Brain microvascular endothelial cell (primary cell): Measurements from ENCODE around the gene MMD.

Experiments
- DNase-seq: peaks from one replicate; pipeline ENCODE4 v3.0.0-alpha.2; 2020
- H3K27ac ChIP-seq: fragments of 250-450 bp; sonication (Bioruptor Pico); 2 replicates; pipeline ENCODE4 v1.5.1; 2020; ENCODE audit warnings: mild to moderate bottlenecking, moderate library complexity
- H3K27me3 ChIP-seq: fragments of 250-450 bp; sonication (Bioruptor Pico); replicated peaks from 2 replicates; pipeline ENCODE4 v1.5.1; 2020; ENCODE audit warnings: mild to moderate bottlenecking
- H3K36me3 ChIP-seq: fragments of 250-450 bp; sonication (Bioruptor Pico); replicated peaks from 2 replicates; pipeline ENCODE4 v1.5.1; 2020; ENCODE audit warnings: mild to moderate bottlenecking
- H3K4me3 ChIP-seq: 2 replicates; pipeline ENCODE4 v1.5.1; 2011; ENCODE audit warnings: low read depth, mild to moderate bottlenecking, control low read depth, low read length, moderate library complexity
- in situ Hi-C: cut with HindIII; loops from 2 replicates; pipeline ENCODE4 v1.10.0; 2017; ENCODE audit warnings: low sequenced_read_pairs, low pct_ligation_motif_present
- TF ChIP-seq, protein P1 (sequence below): IDR thresholded peaks from 2 replicates; pipeline ENCODE4 v1.5.1; 2011; ENCODE audit warnings: low read depth, mild to moderate bottlenecking, moderate library complexity, low read length, control low read depth, inconsistent platforms; ENCODE audit errors: missing control alignments

MMD gene

DNA sequence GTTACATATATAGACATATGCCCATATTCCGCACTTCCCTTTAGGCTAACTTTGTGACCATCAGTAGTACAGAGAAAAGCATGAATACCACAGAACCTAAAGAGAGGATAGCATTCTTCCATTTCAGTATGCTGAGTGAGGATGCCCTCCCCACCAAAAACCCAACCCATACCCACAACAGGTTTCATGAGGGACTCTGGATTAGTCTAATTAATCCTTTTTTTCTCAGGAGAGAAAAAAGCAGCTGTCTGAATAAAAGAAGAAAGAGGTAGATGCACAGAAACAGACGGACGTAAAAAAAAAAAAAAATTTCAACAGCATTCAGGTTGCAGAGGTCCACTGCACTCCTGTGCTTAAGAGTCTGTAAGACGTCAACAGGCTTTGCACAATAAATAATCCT, 6.7 kb downstream of the MMD start:
- DNase-seq, result no peak
- H3K27ac ChIP-seq, result no peak overlapping the region
- H3K36me3 ChIP-seq, result no peaks in the 10 kb centered on the region
- no peaks in the 10 kb centered on the region for H3K27me3 ChIP-seq
- in situ Hi-C loops, result no loop called here
- TF ChIP-seq, protein P1, sequence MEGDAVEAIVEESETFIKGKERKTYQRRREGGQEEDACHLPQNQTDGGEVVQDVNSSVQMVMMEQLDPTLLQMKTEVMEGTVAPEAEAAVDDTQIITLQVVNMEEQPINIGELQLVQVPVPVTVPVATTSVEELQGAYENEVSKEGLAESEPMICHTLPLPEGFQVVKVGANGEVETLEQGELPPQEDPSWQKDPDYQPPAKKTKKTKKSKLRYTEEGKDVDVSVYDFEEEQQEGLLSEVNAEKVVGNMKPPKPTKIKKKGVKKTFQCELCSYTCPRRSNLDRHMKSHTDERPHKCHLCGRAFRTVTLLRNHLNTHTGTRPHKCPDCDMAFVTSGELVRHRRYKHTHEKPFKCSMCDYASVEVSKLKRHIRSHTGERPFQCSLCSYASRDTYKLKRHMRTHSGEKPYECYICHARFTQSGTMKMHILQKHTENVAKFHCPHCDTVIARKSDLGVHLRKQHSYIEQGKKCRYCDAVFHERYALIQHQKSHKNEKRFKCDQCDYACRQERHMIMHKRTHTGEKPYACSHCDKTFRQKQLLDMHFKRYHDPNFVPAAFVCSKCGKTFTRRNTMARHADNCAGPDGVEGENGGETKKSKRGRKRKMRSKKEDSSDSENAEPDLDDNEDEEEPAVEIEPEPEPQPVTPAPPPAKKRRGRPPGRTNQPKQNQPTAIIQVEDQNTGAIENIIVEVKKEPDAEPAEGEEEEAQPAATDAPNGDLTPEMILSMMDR, result no peak
- H3K4me3 ChIP-seq, result no peak overlapping the region

- in situ Hi-C loops, result no loop called here
- H3K27me3 ChIP-seq, result no peaks in the 10 kb centered on the region
- H3K4me3 ChIP-seq, result no peak overlapping the region
- TF ChIP-seq, protein P1, result no peak
- no peak for DNase-seq
- H3K36me3 ChIP-seq, result peaks cover 9% of the 10 kb centered on the region
- H3K27ac ChIP-seq, result no peak overlapping the region
Observed at GRCh38 chr17:55413825-55414489, 7.7 kb downstream of the MMD start.

GRCh38 chr17:55411463-55411855, 10.2 kb downstream of the MMD start:
- H3K36me3 ChIP-seq, result peaks cover 9% of the 10 kb centered on the region
- H3K27me3 ChIP-seq, result no peaks in the 10 kb centered on the region
- TF ChIP-seq, protein P1, result no peak
- in situ Hi-C loops, result no loop called here
- H3K27ac ChIP-seq, result no peak overlapping the region
- no peak for DNase-seq
- H3K4me3 ChIP-seq, result no peak overlapping the region

- in situ Hi-C loops, result no loop called here
- DNase-seq, result no peak
- TF ChIP-seq, protein P1, result no peak
- peaks cover 9% of the 10 kb centered on the region for H3K36me3 ChIP-seq
- H3K4me3 ChIP-seq, result no peak overlapping the region
- no peaks in the 10 kb centered on the region for H3K27me3 ChIP-seq
- H3K27ac ChIP-seq, result no peak overlapping the region
Observed at GRCh38 chr17:55410722-55411462, 10.7 kb downstream of the MMD start.

DNA sequence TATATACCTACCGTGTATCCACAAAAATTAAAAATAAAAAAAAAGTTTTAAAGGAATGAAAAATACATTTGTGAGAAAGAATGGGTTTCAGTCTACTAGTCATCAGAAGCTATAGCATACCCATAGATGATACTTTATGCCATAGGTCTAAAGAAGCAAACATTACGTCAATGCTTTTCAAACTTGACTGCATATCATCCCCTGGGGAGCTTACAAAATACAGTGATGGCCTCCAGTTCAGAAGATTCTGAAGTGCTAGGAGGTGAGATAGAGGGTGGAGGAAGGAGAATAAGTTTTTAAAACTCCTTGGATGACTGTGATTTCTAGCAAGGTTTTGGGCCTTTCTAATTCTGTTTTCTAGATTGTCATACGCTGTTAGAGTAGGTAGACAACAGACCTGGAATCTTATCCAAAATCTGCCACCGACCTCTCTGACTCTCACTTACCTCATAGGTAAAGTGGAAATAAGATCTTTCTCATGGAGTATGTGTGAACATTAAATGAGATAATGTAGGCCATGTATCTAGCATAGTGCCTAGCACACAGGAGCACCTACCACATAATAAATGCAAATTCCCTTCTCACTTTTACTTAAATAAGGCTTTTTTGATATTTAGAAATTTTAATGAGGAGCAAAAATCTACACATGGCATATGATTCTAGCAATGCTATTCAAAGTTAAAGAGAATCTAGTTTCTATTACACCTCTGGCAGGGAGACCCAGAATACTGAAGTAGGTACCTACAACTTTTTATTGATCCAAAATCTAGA, 12.4 kb downstream of the MMD start:
- TF ChIP-seq, protein P1, result no peak
- DNase-seq, result no peak
- Histone ChIP-seq H3K27ac (no peak overlapping the region), H3K4me3 (no peak overlapping the region), H3K36me3 (peaks cover 13% of the 10 kb centered on the region), H3K27me3 (no peaks in the 10 kb centered on the region)
- in situ Hi-C loops, result no loop called here
